BLaER1 (cell line): ENCODE results near the gene FBXO48.

Experiments
- H3K27ac ChIP-seq: shearing (Covaris generic); formaldehyde crosslinking; 2 replicates; pipeline ENCODE4 v1.8.1; 2022
- H3K27me3 ChIP-seq: shearing (Covaris generic); formaldehyde crosslinking; 2 replicates; pipeline ENCODE4 v1.8.1; 2022
- H3K36me3 ChIP-seq: shearing (Covaris generic); formaldehyde crosslinking; 2 replicates; pipeline ENCODE4 v1.8.1; 2022
- H3K4me1 ChIP-seq: shearing (Covaris generic); formaldehyde crosslinking; 2 replicates; pipeline ENCODE4 v1.8.1; 2022
- H3K4me2 ChIP-seq: shearing (Covaris generic); formaldehyde crosslinking; 2 replicates; pipeline ENCODE4 v1.8.1; 2022
- H3K4me3 ChIP-seq: shearing (Covaris generic); formaldehyde crosslinking; 2 replicates; pipeline ENCODE4 v1.8.1; 2022
- H3K9ac ChIP-seq: shearing (Covaris generic); formaldehyde crosslinking; 2 replicates; pipeline ENCODE4 v1.8.1; 2022
- H3K9me3 ChIP-seq: shearing (Covaris generic); formaldehyde crosslinking; 2 replicates; pipeline ENCODE4 v1.8.1; 2022
- H4K20me1 ChIP-seq: shearing (Covaris generic); formaldehyde crosslinking; 2 replicates; pipeline ENCODE4 v1.8.1; 2022
- Cebpa-rat ChIP-seq: shearing (Covaris generic); IDR thresholded peaks from 2 replicates; pipeline ENCODE4 v1.8.1; 2022

The FBXO48 gene

DNA sequence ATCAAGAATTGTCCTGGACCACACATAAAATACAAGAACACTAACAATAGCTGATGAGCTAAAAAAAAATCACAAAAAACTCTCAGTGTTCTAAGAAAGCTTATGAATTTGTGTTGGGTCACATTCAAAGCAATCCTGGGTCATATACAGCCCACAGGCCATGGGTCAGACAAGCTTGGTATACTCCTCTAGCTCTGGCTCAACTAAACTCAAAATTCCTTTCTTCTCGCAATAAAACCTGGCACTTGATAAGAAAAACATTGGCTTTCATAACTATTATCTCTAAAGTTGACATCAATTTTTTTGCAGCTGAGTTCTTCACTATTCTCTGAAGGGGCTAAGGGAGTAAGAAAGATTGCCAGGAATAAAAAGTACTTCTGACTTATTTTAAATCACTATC, 38.3 kb downstream of the FBXO48 start:
- H3K4me2 ChIP-seq, result peak overlapping the region; percentile 42

DNA sequence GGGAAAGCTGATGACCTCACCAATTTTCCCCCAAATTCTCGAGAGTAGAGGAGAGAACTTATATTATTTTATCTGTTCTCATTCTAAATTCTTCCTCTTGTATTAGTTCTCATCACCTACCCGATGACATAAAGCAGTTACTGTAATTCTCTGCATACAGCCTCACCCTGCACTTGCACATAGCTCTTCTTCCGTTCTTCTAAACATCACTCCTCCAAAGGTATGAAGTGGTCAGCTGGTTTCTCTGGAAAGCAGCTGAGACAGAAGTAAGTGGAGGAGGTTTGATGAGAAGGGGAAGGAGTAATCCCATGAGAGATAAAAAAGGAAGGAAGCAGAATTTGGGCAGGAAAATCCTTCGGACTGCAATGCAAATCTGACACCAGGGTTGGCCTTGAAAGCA, 39.0 kb downstream of the FBXO48 start:
- Histone ChIP-seq H3K27me3 (no peaks in the 10 kb centered on the region), H3K9ac (no peak overlapping the region), H3K4me1 (peaks cover 47% of the 10 kb centered on the region), H3K9me3 (peaks cover 37% of the 10 kb centered on the region), H3K36me3 (no peaks in the 10 kb centered on the region), H3K4me3 (no peak overlapping the region), H3K27ac (no peak overlapping the region; the same call in 1 of the 2 replicates), H3K4me2 (peak overlapping the region; percentile 42), H4K20me1 (no peaks in the 10 kb centered on the region)
- TF ChIP-seq Cebpa-rat, result no peak

More for the DNA sequence above, 38.3 kb downstream of the FBXO48 start:
- Histone ChIP-seq H3K27me3 (no peaks in the 10 kb centered on the region), H3K36me3 (no peaks in the 10 kb centered on the region), H3K9ac (no peak overlapping the region), H3K4me3 (no peak overlapping the region), H4K20me1 (no peaks in the 10 kb centered on the region), H3K4me1 (peaks cover 45% of the 10 kb centered on the region), H3K27ac (no peak overlapping the region; the same call in 1 of the 2 replicates), H3K9me3 (peaks cover 40% of the 10 kb centered on the region)
- TF ChIP-seq Cebpa-rat, result no peak

DNA sequence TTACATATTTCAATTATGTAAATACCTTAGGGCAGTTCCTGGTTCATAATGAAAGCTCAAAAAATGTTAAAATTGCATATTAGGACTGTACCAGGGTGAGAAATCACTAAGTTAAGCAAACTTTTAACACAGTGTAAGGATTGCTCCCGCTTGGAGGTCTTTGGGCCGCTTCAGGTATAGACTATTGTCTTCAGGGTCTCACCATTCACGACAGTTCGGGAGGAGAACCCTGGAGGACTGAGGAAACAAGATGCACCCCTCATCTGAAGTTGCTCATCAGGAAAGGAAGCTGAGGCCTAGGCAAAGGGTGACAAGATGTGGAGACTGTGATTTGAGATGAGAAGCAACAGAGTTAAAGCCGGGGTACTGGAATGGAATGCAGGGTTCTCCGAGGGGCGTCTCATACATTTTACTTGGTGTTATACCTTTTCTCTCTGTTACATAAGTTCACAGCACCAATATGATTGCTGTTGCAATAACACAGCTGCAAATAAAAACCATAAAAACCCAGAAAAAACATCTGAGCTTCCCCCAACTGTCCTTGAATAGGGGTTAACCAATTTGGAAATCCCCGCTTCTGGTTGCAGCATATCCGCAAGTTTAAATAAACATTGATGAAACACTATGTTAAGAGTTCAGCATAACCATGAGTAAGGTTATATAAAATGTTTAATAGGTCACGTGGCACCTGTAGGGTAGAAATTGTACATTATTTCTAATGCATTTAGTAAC, 40.1 kb downstream of the FBXO48 start:
- Histone ChIP-seq H3K27me3 (no peaks in the 10 kb centered on the region), H3K4me1 (peaks cover 47% of the 10 kb centered on the region), H3K9ac (no peak overlapping the region), H3K27ac (no peak overlapping the region), H3K9me3 (peaks cover 28% of the 10 kb centered on the region), H3K4me2 (no peak overlapping the region), H4K20me1 (no peaks in the 10 kb centered on the region), H3K4me3 (no peak overlapping the region), H3K36me3 (no peaks in the 10 kb centered on the region)
- no peak for TF ChIP-seq Cebpa-rat

DNA sequence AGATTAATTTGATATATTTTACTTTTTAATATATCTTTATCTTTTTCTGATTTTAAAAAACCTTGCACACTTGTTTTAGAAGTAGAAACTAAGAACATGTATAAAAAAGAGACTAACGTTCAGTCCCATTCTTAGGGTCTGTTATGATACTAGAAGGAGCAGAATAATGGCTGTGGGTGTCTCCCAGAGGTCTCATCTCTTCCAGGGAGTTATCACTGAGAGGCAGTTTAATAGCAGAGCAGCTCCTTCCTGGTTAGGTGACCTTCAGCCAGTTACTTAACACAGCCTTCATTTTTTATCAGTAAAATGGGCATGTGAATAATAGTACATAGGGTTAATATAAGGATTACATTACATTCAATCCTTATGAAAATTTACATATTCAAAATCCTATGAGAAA, 40.6 kb downstream of the FBXO48 start:
- Histone ChIP-seq H3K27ac (no peak overlapping the region), H3K9ac (no peak overlapping the region), H3K4me1 (peaks cover 47% of the 10 kb centered on the region), H3K36me3 (no peaks in the 10 kb centered on the region), H3K4me3 (no peak overlapping the region), H4K20me1 (no peaks in the 10 kb centered on the region), H3K9me3 (peaks cover 23% of the 10 kb centered on the region), H3K4me2 (no peak overlapping the region), H3K27me3 (no peaks in the 10 kb centered on the region)
- TF ChIP-seq Cebpa-rat, result no peak

DNA sequence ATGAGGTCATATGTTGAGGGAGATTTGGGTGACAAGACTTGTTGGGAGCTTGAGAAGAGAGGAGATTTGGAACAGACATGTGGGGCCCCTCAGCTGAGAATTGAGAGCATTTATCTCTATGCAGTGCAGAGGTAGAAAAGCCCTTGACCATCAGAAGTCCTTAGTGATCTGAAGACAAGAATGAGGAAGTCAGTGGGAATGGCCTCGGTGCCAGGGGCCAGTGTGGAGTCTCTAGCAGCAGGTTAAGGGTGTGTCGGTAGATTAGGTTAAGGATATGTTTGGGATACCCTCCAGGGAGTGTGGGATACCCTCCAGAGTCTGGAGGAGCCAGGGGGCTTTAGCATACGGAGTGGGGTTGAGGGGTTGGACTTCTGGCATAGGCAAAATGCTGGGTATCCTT, 41.6 kb downstream of the FBXO48 start:
- H3K4me2 ChIP-seq, result peak overlapping the region; percentile 5; the same call in 1 of the 2 replicates
- no peaks in the 10 kb centered on the region for H3K27me3 ChIP-seq
- H4K20me1 ChIP-seq, result no peaks in the 10 kb centered on the region
- H3K4me3 ChIP-seq, result no peak overlapping the region
- no peak overlapping the region for H3K27ac ChIP-seq
- no peak overlapping the region for H3K9ac ChIP-seq
- H3K4me1 ChIP-seq, result peaks cover 50% of the 10 kb centered on the region
- peaks cover 21% of the 10 kb centered on the region for H3K9me3 ChIP-seq
- TF ChIP-seq Cebpa-rat, result no peak
- no peaks in the 10 kb centered on the region for H3K36me3 ChIP-seq

DNA sequence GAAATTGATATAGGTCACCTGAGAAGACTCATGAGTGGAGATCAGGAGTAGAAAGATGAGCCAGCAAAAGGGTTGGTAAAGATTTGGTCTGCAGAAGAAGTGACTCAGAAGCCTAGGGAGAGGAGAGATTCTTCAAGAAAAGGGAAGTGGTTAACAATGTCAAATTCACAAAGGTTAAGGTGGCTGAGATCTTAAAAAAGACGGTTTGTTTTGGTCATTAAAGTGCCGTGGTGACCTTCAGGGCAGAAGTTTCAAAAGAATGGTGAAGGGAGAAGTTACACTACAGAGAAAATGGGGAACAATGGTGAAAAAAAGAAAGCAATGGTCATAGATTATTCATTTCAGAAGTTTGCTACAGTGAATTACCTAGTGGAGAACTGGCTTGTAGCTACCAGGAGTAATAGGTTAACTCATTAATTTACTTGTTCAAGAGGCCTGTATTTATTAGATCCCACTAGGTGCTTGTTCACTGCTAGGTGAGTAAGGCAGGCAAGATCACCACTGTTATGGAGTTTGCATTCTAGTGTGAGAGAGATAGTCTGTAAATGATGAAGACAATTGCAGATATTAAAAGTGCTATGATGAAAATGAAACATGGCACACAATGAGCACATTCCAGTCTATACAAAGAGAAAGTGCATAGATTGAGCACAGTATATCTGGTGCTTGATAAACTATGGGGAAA, 43.0 kb downstream of the FBXO48 start:
- H3K4me3 ChIP-seq, result no peak overlapping the region
- H3K36me3 ChIP-seq, result no peaks in the 10 kb centered on the region
- peaks cover 58% of the 10 kb centered on the region for H3K4me1 ChIP-seq
- TF ChIP-seq Cebpa-rat, result no peak
- H3K9ac ChIP-seq, result no peak overlapping the region
- no peak overlapping the region for H3K27ac ChIP-seq
- peak overlapping the region; percentile 41 for H3K4me2 ChIP-seq
- no peaks in the 10 kb centered on the region for H4K20me1 ChIP-seq
- peaks cover 21% of the 10 kb centered on the region for H3K9me3 ChIP-seq
- H3K27me3 ChIP-seq, result no peaks in the 10 kb centered on the region

DNA sequence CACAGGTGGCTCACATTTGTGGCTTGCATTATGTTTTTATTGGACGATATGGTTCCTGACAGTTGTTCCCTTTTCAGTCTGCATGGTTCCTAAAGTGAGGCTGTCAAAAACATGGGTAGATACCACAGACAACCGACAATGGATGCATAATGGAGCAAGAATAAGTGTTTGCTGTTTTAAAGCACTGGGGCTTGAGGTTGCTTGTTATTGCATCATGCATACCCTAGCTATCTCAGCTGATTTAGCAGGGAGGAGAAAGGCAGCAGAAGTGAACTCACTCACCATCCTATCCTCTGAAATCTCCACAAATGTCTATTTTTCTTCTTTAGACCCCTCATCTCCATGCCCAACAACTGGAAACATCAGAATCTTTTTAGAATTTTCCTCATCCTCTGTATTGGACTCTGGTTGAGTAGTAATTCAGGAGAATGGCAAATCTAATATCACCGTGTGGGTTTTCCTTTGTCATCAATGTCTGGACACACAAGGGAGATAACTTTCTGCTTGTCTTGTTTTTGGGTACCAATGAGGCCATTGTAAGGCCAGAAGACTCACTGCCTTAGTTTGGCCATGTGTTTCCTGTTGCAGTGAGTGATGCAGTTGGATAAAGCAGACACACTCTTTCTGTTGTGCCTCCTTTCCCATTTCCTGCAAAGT, 46.7 kb downstream of the FBXO48 start:
- Histone ChIP-seq H3K27me3 (no peaks in the 10 kb centered on the region), H3K27ac (no peak overlapping the region), H3K36me3 (no peaks in the 10 kb centered on the region), H3K4me1 (peaks cover 48% of the 10 kb centered on the region), H3K4me3 (no peak overlapping the region), H3K9ac (no peak overlapping the region), H3K4me2 (peak overlapping the region; percentile 24; the same call in 1 of the 2 replicates), H3K9me3 (peaks cover 21% of the 10 kb centered on the region), H4K20me1 (no peaks in the 10 kb centered on the region)
- peak; percentile 41; the same call in 1 of the 2 replicates for TF ChIP-seq Cebpa-rat

DNA sequence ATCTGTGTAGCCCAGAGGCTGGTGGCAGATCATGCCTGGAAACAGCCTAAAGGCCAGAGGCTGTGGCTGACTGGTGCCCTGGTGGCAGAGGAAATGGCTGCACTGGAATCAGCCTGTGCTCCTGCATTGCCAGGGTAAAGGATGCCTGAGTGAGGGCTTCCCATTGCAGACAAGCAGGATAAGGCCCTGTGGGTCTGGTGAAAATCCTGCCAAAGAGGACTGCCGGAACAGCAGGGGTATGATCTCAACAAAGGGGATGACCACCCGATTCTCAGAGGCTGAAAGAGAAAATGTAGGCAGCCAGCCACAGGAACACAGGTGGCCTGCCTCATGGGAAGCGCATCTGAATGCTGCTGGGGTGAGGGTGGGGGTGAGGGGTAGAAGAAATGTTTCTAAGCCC, 48.2 kb downstream of the FBXO48 start:
- Histone ChIP-seq H3K27ac (peak overlapping the region; percentile 58), H3K27me3 (no peaks in the 10 kb centered on the region), H4K20me1 (no peaks in the 10 kb centered on the region), H3K4me1 (peaks cover 44% of the 10 kb centered on the region), H3K9ac (peak overlapping the region; percentile 26), H3K4me2 (peak overlapping the region; percentile 47), H3K9me3 (peaks cover 19% of the 10 kb centered on the region), H3K4me3 (no peak overlapping the region), H3K36me3 (no peaks in the 10 kb centered on the region)
- no peak for TF ChIP-seq Cebpa-rat

DNA sequence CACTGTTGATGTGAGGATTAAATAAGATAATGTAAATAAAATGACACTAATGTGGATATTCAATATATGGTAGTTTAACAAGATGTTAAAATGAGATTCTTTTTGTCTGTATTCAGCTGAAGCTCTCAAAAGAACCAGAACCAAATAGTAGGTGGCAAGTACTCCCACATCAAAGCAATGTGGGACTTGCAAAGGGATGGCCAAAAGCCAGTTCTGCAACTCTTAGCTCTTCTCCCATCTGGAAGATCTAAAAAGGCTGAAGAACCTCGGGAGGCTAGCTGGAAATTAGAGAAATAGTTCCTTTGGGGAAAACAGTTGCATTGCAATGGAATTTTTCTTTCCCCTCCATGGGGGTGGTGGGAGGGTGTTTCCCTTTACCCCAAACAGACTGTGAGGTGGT, 48.7 kb downstream of the FBXO48 start:
- H3K9ac ChIP-seq, result peak overlapping the region; percentile 26; the same call in 1 of the 2 replicates
- peak overlapping the region; percentile 47 for H3K4me2 ChIP-seq
- H3K36me3 ChIP-seq, result no peaks in the 10 kb centered on the region
- TF ChIP-seq Cebpa-rat, result no peak
- peaks cover 45% of the 10 kb centered on the region for H3K4me1 ChIP-seq
- no peak overlapping the region for H3K4me3 ChIP-seq
- H3K27ac ChIP-seq, result peak overlapping the region; percentile 58
- no peaks in the 10 kb centered on the region for H4K20me1 ChIP-seq
- peaks cover 19% of the 10 kb centered on the region for H3K9me3 ChIP-seq
- H3K27me3 ChIP-seq, result no peaks in the 10 kb centered on the region

DNA sequence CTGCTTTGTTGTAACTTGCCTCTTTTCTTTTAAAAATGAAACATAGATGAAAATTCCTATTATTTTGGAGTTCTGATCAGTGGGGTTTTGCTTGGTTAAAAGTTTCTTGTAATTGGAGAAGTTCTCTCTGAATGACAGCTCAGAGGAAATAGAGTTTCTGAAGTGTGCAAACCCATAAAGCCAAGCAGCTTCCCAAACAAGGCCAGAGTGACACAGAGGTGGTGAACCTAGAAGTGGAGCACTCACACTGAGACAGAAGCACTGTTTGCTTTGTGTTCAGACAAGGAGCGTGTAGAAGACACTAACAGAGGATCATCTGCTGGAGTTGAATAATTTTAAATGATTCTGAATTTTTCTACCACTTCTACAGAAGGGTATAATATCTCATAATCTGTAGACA, 49.2 kb downstream of the FBXO48 start:
- Histone ChIP-seq H3K4me2 (peak overlapping the region; percentile 47), H3K36me3 (no peaks in the 10 kb centered on the region), H3K27me3 (no peaks in the 10 kb centered on the region), H3K27ac (peak overlapping the region; percentile 24; the same call in 1 of the 2 replicates), H3K4me1 (peaks cover 50% of the 10 kb centered on the region), H3K9ac (no peak overlapping the region), H4K20me1 (no peaks in the 10 kb centered on the region), H3K9me3 (peaks cover 14% of the 10 kb centered on the region), H3K4me3 (no peak overlapping the region)
- TF ChIP-seq Cebpa-rat, result no peak
